WTC11 (cell line): Measurements from ENCODE around the gene ZNF500. TPM values are rescaled to one million over a fixed set of nuclear protein-coding genes. Genes with fewer than 3 reads are reported as not detected.
A peak's percentile ranks its signal among the peaks of the same experiment; 100 is the strongest.
"Not testable (repeated sequence)": the region's sequence is repeated elsewhere in the genome, so short reads cannot be mapped to it uniquely, and the experiment has no call there.

ENCODE experiments used
- ATAC-seq: fragments of 200-7000 bp; cut with Tn5 transposase; 2 replicates; pipeline ENCODE4 v1.10.0; 2021; ENCODE audit warnings: mild to moderate bottlenecking, moderate library complexity
- CTCF ChIA-PET: fragments of 300-600 bp; sonication (Branson Sonifier 250); formaldehyde crosslinking; loops from one replicate; lab custom pipeline; 2021; ENCODE audit warnings: antibody characterized with exemption; lab: Charles Lee
- POLR2A ChIA-PET: fragments of 350-600 bp; sonication (Branson Sonifier 250); formaldehyde crosslinking; loops from one replicate; lab custom pipeline; 2021; ENCODE audit warnings: antibody characterized with exemption; lab: Charles Lee
- DNase-seq: peaks from one replicate; pipeline ENCODE4 v3.0.0; 2021; ENCODE audit warnings: low spot score
- H3K27ac Mint-ChIP-seq: 2 replicates; pipeline ENCODE4 v1.8.0; 2021; ENCODE audit warnings: mixed read lengths
- H3K27me3 Mint-ChIP-seq: 2 replicates; pipeline ENCODE4 v1.8.0; 2021; ENCODE audit warnings: low read depth, mild to moderate bottlenecking, moderate library complexity, mixed read lengths
- H3K36me3 Mint-ChIP-seq: 2 replicates; pipeline ENCODE4 v1.8.0; 2021; ENCODE audit warnings: mixed read lengths
- H3K4me1 Mint-ChIP-seq: 2 replicates; pipeline ENCODE4 v1.8.0; 2022; ENCODE audit warnings: mixed read lengths
- H3K4me3 Mint-ChIP-seq: 2 replicates; pipeline ENCODE4 v1.8.0; 2021; ENCODE audit warnings: mild to moderate bottlenecking, moderate library complexity, mixed read lengths
- H3K9me3 Mint-ChIP-seq: 2 replicates; pipeline ENCODE4 v1.8.0; 2021; ENCODE audit warnings: mixed read lengths
- E2F5 ChIP-seq: sonication (generic); formaldehyde crosslinking; IDR thresholded peaks from 2 replicates; pipeline ENCODE4 v1.8.1; 2022; ENCODE audit warnings: mild to moderate bottlenecking, moderate library complexity, missing genetic modification reagents
- ELF4 ChIP-seq: sonication (generic); formaldehyde crosslinking; IDR thresholded peaks from 2 replicates; pipeline ENCODE4 v1.8.1; 2022; ENCODE audit warnings: low read depth, mild to moderate bottlenecking, moderate library complexity, missing genetic modification reagents
- GTF2I ChIP-seq: fragments of 250-450 bp; sonication (Bioruptor Pico); conservative IDR thresholded peaks from 2 replicates; pipeline ENCODE4 v1.4.0; 2021; ENCODE audit warnings: mild to moderate bottlenecking
- JUN ChIP-seq: sonication (generic); formaldehyde crosslinking; IDR thresholded peaks from 2 replicates; pipeline ENCODE4 v1.8.0; 2023; ENCODE audit warnings: mild to moderate bottlenecking, missing genetic modification reagents
- MYBL2 ChIP-seq: sonication (generic); formaldehyde crosslinking; IDR thresholded peaks from 2 replicates; pipeline ENCODE4 v1.8.1; 2023; ENCODE audit warnings: mild to moderate bottlenecking, moderate library complexity, missing genetic modification reagents
- NR1H2 ChIP-seq: sonication (generic); formaldehyde crosslinking; IDR thresholded peaks from 2 replicates; pipeline ENCODE4 v1.9.0; 2021; ENCODE audit warnings: mild to moderate bottlenecking, moderate library complexity, missing genetic modification reagents
- NR2C2 ChIP-seq: sonication (generic); formaldehyde crosslinking; IDR thresholded peaks from 2 replicates; pipeline ENCODE4 v1.8.0; 2022; ENCODE audit warnings: mild to moderate bottlenecking, missing genetic modification reagents
- SP1 ChIP-seq: sonication (generic); formaldehyde crosslinking; conservative IDR thresholded peaks from 2 replicates; pipeline ENCODE4 v1.8.1; 2022; ENCODE audit warnings: missing genetic modification reagents
- ZBTB21 ChIP-seq: sonication (generic); formaldehyde crosslinking; IDR thresholded peaks from 2 replicates; pipeline ENCODE4 v1.8.1; 2023; ENCODE audit warnings: mild to moderate bottlenecking, missing genetic modification reagents, borderline replicate concordance
- ZMAT4 ChIP-seq: fragments of 250-450 bp; sonication (Bioruptor Pico); IDR thresholded peaks from 2 replicates; pipeline ENCODE4 v1.9.0; 2021; ENCODE audit warnings: mild to moderate bottlenecking
- ZNF121 ChIP-seq: sonication (generic); formaldehyde crosslinking; IDR thresholded peaks from 2 replicates; pipeline ENCODE4 v1.8.0; 2023; ENCODE audit warnings: missing genetic modification reagents
- total RNA-seq: library from RNA; stranded (reverse); gene quantifications from 3 replicates; pipeline ENCODE4 v1.2.3, GENCODE V29; 2021
- TF ChIP-seq, protein P1 (sequence below): sonication (generic); formaldehyde crosslinking; IDR thresholded peaks from 2 replicates; pipeline ENCODE4 v1.8.1; 2023; ENCODE audit warnings: mild to moderate bottlenecking, missing genetic modification reagents
- TF ChIP-seq, protein P2 (sequence below): sonication (generic); formaldehyde crosslinking; IDR thresholded peaks from 2 replicates; pipeline ENCODE4 v1.8.0; 2022; ENCODE audit warnings: missing genetic modification reagents

ZNF500 gene
- total RNA-seq, 1 experiment from 2014 or later = 19.9 TPM

- H3K27me3 Mint-ChIP-seq, ATAC-seq, DNase-seq, H3K36me3 Mint-ChIP-seq, H3K4me3 Mint-ChIP-seq: not testable (repeated sequence)
- CTCF ChIA-PET = interaction anchor here (0.7 to 1.3 kb wide), 2 partner anchors 22 to 220 kb away, joined by 3 read pairs; partner anchors contain the start of gene SEC14L5
- Mint-ChIP-seq H3K27ac (peak overlapping the region; percentile 28; the same call in 1 of the 2 replicates), H3K4me1 (peaks cover 14% of the 10 kb centered on the region)
- TF ChIP-seq ZNF121 (CRISPR knock-in tag) = peak; percentile 97
- TF ChIP-seq, all 79 proteins: peak for 1; not testable (repeated sequence) for 78
- POLR2A ChIA-PET, H3K9me3 Mint-ChIP-seq: not testable (repeated sequence)
These were observed 28.6 kb downstream of the ZNF500 start for GRCh38 chr16:4738370-4738769.

DNA sequence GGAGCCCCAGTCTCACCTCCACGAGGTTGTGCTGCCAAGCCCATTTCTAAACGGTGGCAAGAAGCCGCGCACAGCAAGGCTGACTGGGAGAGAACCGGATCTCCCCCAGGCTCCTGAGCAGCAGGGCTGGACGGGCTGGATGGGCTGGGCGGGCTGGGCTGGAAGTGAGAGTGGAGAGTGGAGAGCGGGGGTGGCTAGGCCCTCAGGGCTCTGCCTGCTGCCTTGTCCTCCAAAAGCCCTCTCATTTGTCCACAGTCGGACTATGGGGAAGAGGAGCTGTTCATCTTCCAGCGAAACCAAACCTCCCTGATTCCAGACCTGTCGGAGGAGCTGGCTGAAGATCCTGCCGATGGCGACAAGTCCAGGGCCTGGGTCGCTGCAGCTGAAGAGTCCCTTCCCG, 29.4 kb downstream of the ZNF500 start:
- no peak for DNase-seq
- TF ChIP-seq ELF4 (CRISPR knock-in tag) (no peak), NR2C2 (CRISPR knock-in tag) (no peak), ZMAT4 (no peak), MYBL2 (CRISPR knock-in tag) (no peak), NR1H2 (CRISPR knock-in tag) (no peak), JUN (CRISPR knock-in tag) (no peak)
- TF ChIP-seq, protein P1, sequence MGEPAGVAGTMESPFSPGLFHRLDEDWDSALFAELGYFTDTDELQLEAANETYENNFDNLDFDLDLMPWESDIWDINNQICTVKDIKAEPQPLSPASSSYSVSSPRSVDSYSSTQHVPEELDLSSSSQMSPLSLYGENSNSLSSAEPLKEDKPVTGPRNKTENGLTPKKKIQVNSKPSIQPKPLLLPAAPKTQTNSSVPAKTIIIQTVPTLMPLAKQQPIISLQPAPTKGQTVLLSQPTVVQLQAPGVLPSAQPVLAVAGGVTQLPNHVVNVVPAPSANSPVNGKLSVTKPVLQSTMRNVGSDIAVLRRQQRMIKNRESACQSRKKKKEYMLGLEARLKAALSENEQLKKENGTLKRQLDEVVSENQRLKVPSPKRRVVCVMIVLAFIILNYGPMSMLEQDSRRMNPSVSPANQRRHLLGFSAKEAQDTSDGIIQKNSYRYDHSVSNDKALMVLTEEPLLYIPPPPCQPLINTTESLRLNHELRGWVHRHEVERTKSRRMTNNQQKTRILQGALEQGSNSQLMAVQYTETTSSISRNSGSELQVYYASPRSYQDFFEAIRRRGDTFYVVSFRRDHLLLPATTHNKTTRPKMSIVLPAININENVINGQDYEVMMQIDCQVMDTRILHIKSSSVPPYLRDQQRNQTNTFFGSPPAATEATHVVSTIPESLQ = no peak
- TF ChIP-seq, protein P2, sequence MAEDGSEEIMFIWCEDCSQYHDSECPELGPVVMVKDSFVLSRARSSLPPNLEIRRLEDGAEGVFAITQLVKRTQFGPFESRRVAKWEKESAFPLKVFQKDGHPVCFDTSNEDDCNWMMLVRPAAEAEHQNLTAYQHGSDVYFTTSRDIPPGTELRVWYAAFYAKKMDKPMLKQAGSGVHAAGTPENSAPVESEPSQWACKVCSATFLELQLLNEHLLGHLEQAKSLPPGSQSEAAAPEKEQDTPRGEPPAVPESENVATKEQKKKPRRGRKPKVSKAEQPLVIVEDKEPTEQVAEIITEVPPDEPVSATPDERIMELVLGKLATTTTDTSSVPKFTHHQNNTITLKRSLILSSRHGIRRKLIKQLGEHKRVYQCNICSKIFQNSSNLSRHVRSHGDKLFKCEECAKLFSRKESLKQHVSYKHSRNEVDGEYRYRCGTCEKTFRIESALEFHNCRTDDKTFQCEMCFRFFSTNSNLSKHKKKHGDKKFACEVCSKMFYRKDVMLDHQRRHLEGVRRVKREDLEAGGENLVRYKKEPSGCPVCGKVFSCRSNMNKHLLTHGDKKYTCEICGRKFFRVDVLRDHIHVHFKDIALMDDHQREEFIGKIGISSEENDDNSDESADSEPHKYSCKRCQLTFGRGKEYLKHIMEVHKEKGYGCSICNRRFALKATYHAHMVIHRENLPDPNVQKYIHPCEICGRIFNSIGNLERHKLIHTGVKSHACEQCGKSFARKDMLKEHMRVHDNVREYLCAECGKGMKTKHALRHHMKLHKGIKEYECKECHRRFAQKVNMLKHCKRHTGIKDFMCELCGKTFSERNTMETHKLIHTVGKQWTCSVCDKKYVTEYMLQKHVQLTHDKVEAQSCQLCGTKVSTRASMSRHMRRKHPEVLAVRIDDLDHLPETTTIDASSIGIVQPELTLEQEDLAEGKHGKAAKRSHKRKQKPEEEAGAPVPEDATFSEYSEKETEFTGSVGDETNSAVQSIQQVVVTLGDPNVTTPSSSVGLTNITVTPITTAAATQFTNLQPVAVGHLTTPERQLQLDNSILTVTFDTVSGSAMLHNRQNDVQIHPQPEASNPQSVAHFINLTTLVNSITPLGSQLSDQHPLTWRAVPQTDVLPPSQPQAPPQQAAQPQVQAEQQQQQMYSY = no peak
- Mint-ChIP-seq H3K4me3 (no peak overlapping the region), H3K4me1 (peaks cover 10% of the 10 kb centered on the region), H3K36me3 (no peaks in the 10 kb centered on the region), H3K27ac (no peak overlapping the region), H3K27me3 (peaks cover 4% of the 10 kb centered on the region; the same call in 1 of the 2 replicates), H3K9me3 (no peaks in the 10 kb centered on the region)
- ATAC-seq = no peak
- POLR2A ChIA-PET = interaction anchor here (0.5 kb wide), 1 partner anchor 31 kb away, joined by 3 read pairs; no protein-coding TSS in a partner anchor
- CTCF ChIA-PET = interaction anchor here (1.0 kb wide), 1 partner anchor 87 kb away, joined by 4 read pairs; no protein-coding TSS in a partner anchor

GRCh38 chr16:4736546-4736945, 30.4 kb downstream of the ZNF500 start:
- CTCF ChIA-PET = interaction anchor here (0.9 kb wide), 1 partner anchor 219 kb away, joined by 3 read pairs; no protein-coding TSS in a partner anchor
- no peak for TF ChIP-seq ZBTB21 (CRISPR knock-in tag)
- TF ChIP-seq, all 79 proteins: peak for 0
- Mint-ChIP-seq H3K27me3 (peaks cover 4% of the 10 kb centered on the region; the same call in 1 of the 2 replicates), H3K27ac (no peak overlapping the region), H3K36me3 (no peaks in the 10 kb centered on the region), H3K4me3 (no peak overlapping the region), H3K4me1 (peaks cover 9% of the 10 kb centered on the region), H3K9me3 (no peaks in the 10 kb centered on the region)
- DNase-seq (no peak), ATAC-seq (no peak)
- POLR2A ChIA-PET = no interaction called here

GRCh38 chr16:4734730-4735535, 32.0 kb downstream of the ZNF500 start:
- ATAC-seq (peak; percentile 67), DNase-seq (peak; percentile 94)
- peaks cover 4% of the 10 kb centered on the region; the same call in 1 of the 2 replicates for H3K27me3 Mint-ChIP-seq
- ChIA-PET CTCF (interaction anchor here (0.7 to 3.1 kb wide), 23 partner anchors 10 to 323 kb away, joined by 3 to 26 read pairs (median 6); partner anchors contain the start of genes CDIP1, MGRN1, PPL and ROGDI), POLR2A (interaction anchor here (0.6 to 2.0 kb wide), 11 partner anchors 8 to 223 kb away, joined by 3 to 11 read pairs (median 5); partner anchors contain the start of genes ROGDI and SEC14L5)
- peaks cover 9% of the 10 kb centered on the region for H3K4me1 Mint-ChIP-seq
- H3K4me3 Mint-ChIP-seq = peak overlapping the region; percentile 93
- H3K9me3 Mint-ChIP-seq = no peaks in the 10 kb centered on the region
- peaks cover 6% of the 10 kb centered on the region for H3K36me3 Mint-ChIP-seq
- H3K27ac Mint-ChIP-seq = peak overlapping the region; percentile 97
- TF ChIP-seq GTF2I (CRISPR knock-in tag) = peak; percentile 72; the same call in 1 of the 2 replicates
- TF ChIP-seq SP1 (CRISPR knock-in tag) = peak; percentile 52
- TF ChIP-seq E2F5 (CRISPR knock-in tag) = no peak
- no peak for TF ChIP-seq NR2C2 (CRISPR knock-in tag)
